ENCODE results near the gene APOB.

The APOB gene

GRCh38 chr2:21017748-21018276, 26.1 kb downstream of the APOB start:
- DNase-seq, result no peak

GRCh38 chr2:21015281-21015645, 28.6 kb downstream of the APOB start:
- DNase-seq, result no peak

GRCh38 chr2:21014364-21015280, 29.3 kb downstream of the APOB start:
- no peak for DNase-seq

- no peak for DNase-seq
These were observed 30.6 kb downstream of the APOB start for GRCh38 chr2:21013043-21013816.

GRCh38 chr2:21012557-21012937, 31.3 kb downstream of the APOB start:
- DNase-seq, result no peak

- no peak for DNase-seq
These were observed 31.9 kb downstream of the APOB start for GRCh38 chr2:21011876-21012556.

- DNase-seq, result no peak
These were observed 32.4 kb downstream of the APOB start for GRCh38 chr2:21011453-21011852.

GRCh38 chr2:21010813-21011439, 32.9 kb downstream of the APOB start:
- DNase-seq, result no peak

- no peak for DNase-seq
These were observed 34.1 kb downstream of the APOB start for GRCh38 chr2:21009662-21010225.

GRCh38 chr2:21008790-21009661, 34.8 kb downstream of the APOB start:
- DNase-seq, result no peak

GRCh38 chr2:21008014-21008789, 35.7 kb downstream of the APOB start:
- DNase-seq, result no peak

GRCh38 chr2:21007129-21008013, 36.5 kb downstream of the APOB start:
- no peak for DNase-seq

GRCh38 chr2:21006423-21007128, 37.3 kb downstream of the APOB start:
- no peak for DNase-seq

GRCh38 chr2:21005700-21006422, 38.0 kb downstream of the APOB start:
- no peak for DNase-seq

GRCh38 chr2:21005111-21005699, 38.7 kb downstream of the APOB start:
- DNase-seq, result no peak

- DNase-seq, result no peak
These were observed 39.7 kb downstream of the APOB start for GRCh38 chr2:21004181-21004572.

GRCh38 chr2:21003572-21004180, 40.2 kb downstream of the APOB start:
- no peak for DNase-seq
